ENCODE data around the gene PRKCH. TPM values are rescaled to one million over a fixed set of nuclear protein-coding genes. Genes with fewer than 3 reads are reported as not detected.

The PRKCH gene
- total RNA-seq, 1 experiment from 2014 or later, result 5.2 TPM

DNA sequence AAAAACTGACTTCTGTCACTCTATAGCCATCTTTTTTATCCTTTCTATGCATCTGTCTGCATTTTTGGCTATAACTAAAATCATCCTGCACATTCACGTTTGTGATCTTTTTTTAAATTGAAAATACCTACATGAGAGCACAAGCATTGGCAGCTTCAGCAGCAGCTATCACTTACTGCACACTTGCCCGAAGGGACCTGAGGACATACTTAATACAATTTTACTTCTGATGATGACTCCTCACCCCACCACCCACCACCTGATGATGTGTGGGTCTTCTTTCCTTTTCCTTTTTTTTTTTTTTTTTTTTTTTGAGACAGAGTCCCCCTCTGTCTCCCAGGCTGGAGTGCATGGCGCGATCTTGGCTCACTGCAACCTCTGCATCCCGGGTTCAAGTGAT, 160.3 kb downstream of the PRKCH start:
- H4K8ac ChIP-seq (replicated peaks; ENCODE audit: insufficient read length, low read depth, low read length), result no peak overlapping the region
- no peaks in the 10 kb centered on the region for H3K79me1 ChIP-seq (ENCODE audit: insufficient read depth, low read depth, low read length, poor library complexity, severe bottlenecking)
- H3K9ac ChIP-seq (ENCODE audit: extremely low read depth, insufficient read length, low read length), result no peak overlapping the region
- H4K5ac ChIP-seq (ENCODE audit: insufficient read length, low read depth, low read length), result no peak overlapping the region
- peaks cover 39 to 42% of the 10 kb centered on the region in 2 experiments for H3K4me1 Mint-ChIP-seq
- no peaks in the 10 kb centered on the region; the same call in 1 of the 2 replicates for H3K27me3 Mint-ChIP-seq (ENCODE audit: low read depth)
- H3K14ac ChIP-seq (ENCODE audit: insufficient read depth, low read length), result no peak overlapping the region
- H3K23ac ChIP-seq (ENCODE audit: insufficient read length, low read depth, low read length), result no peak overlapping the region
- H3K4me2 ChIP-seq (ENCODE audit: insufficient read depth, insufficient read length, low read length), result no peak overlapping the region
- no peak overlapping the region for H3K4me3 Mint-ChIP-seq
- no peak overlapping the region for H3K27ac Mint-ChIP-seq
- H3K56ac ChIP-seq (ENCODE audit: insufficient read length, low read depth, low read length), result no peak overlapping the region
- TF ChIP-seq, protein P1, sequence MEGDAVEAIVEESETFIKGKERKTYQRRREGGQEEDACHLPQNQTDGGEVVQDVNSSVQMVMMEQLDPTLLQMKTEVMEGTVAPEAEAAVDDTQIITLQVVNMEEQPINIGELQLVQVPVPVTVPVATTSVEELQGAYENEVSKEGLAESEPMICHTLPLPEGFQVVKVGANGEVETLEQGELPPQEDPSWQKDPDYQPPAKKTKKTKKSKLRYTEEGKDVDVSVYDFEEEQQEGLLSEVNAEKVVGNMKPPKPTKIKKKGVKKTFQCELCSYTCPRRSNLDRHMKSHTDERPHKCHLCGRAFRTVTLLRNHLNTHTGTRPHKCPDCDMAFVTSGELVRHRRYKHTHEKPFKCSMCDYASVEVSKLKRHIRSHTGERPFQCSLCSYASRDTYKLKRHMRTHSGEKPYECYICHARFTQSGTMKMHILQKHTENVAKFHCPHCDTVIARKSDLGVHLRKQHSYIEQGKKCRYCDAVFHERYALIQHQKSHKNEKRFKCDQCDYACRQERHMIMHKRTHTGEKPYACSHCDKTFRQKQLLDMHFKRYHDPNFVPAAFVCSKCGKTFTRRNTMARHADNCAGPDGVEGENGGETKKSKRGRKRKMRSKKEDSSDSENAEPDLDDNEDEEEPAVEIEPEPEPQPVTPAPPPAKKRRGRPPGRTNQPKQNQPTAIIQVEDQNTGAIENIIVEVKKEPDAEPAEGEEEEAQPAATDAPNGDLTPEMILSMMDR (conservative IDR thresholded peaks at IDR 0.05), result no peak
- H2BK5ac ChIP-seq (ENCODE audit: insufficient read length, low read length), result no peak overlapping the region
- no peaks in the 10 kb centered on the region for H3K23me2 ChIP-seq (ENCODE audit: insufficient read length, low read depth, low read length, poor library complexity, severe bottlenecking)
- no peak overlapping the region for H3K4ac ChIP-seq (ENCODE audit: low read depth, low read length)
- no peaks in the 10 kb centered on the region for H3K9me3 ChIP-seq (ENCODE audit: control insufficient read depth, low read depth, low read length)
- no peak overlapping the region for H2BK20ac ChIP-seq (ENCODE audit: low read depth, low read length, poor library complexity, severe bottlenecking)
- no peak overlapping the region for H2BK15ac ChIP-seq (ENCODE audit: low read depth, low read length)
- no peaks in the 10 kb centered on the region for H3K27me3 ChIP-seq (ENCODE audit: insufficient read depth, low read length)
- H4K20me1 ChIP-seq (ENCODE audit: control insufficient read depth, insufficient read depth, insufficient read length), result no peaks in the 10 kb centered on the region
- H2BK120ac ChIP-seq (ENCODE audit: low read depth, low read length, poor library complexity, severe bottlenecking), result no peak overlapping the region
- no CpG with 5 or more reads among the region's 5 CpGs for WGBS (ENCODE audit: extremely low coverage, insufficient read length, low lambda C conversion rate)
- H3K36me3 Mint-ChIP-seq (ENCODE audit: insufficient read depth in 1 of 3, low read depth in 3 of 3), result no peaks in the 10 kb centered on the region
- no peak overlapping the region for H4K91ac ChIP-seq (ENCODE audit: insufficient read length, low read depth, low read length)
- no peak overlapping the region for H2AFZ ChIP-seq (ENCODE audit: low read length)
- DNase-seq, result no peak
- no peaks in the 10 kb centered on the region for H3K79me2 ChIP-seq (ENCODE audit: insufficient read depth, low read length)
- H3T11ph ChIP-seq (ENCODE audit: low read length), result no peak overlapping the region
- H3K27ac ChIP-seq (ENCODE audit: insufficient read length, low read depth, low read length), result no peak overlapping the region
- H2BK12ac ChIP-seq (ENCODE audit: insufficient read length, low read depth, low read length), result no peak overlapping the region
- peaks cover under 1% of the 10 kb centered on the region; the same call in 1 of the 2 replicates for H3K4me1 ChIP-seq (ENCODE audit: insufficient read depth, low read length)
- no peak overlapping the region for H2AK5ac ChIP-seq (ENCODE audit: insufficient read length, low read length)
- H3K9me3 Mint-ChIP-seq, result no peaks in the 10 kb centered on the region
- H3K18ac ChIP-seq (ENCODE audit: insufficient read length, low read depth, low read length), result no peak overlapping the region
